ENCODE results near the gene GRAMD1B.

- no peak for TF ChIP-seq CTCF (IDR thresholded peaks at IDR 0.05; ENCODE audit: borderline replicate concordance, extremely low read depth, low read length, poor library complexity, severe bottlenecking)
- TF ChIP-seq EZH2 (IDR thresholded peaks at IDR 0.05; ENCODE audit: borderline replicate concordance, low read depth, low read length, severe bottlenecking): no peak
Observed at GRCh38 chr11:123473941-123474677, 44.0 kb downstream of the GRAMD1B start.
